Measurements from ENCODE around the gene TCTN2. TPM values are rescaled to one million over a fixed set of nuclear protein-coding genes. Genes with fewer than 3 reads are reported as not detected.

The TCTN2 gene
- polyA plus RNA-seq (ENCODE audit: insufficient read length in 4 of 4) = 10 to 100 TPM; 23.0 to 35.7 (median 29.4) TPM

GRCh38 chr12:123670882-123671728 lies at the start of gene TCTN2:
Gene TCTN2 (plus strand): TSS chr12:123671113. CDS start chr12:123671241, 128 bp downstream.
- DNase-seq (ENCODE audit: low read depth in 4 of 4, low spot score in 2 of 4) = peak; percentile 45 to 82 (median 70)

- no peak for DNase-seq (ENCODE audit: low read depth in 4 of 4, low spot score in 2 of 4)
Measured at GRCh38 chr12:123621619-123622530, 49.0 kb upstream of the TCTN2 start.

GRCh38 chr12:123633379-123634141 lies 37.4 kb upstream of the TCTN2 start, which contains the start of the genes EIF2B1 and GTF2H3:
Gene EIF2B1 (minus strand): TSS chr12:123633686. CDS start chr12:123633557, 129 bp downstream.
Gene GTF2H3 (plus strand): TSS chr12:123633829. CDS start chr12:123633860, 31 bp downstream.
- DNase-seq (ENCODE audit: low read depth in 4 of 4, low spot score in 2 of 4) = peak; percentile 76 to 96 (median 94)

- no peak for DNase-seq (ENCODE audit: low read depth in 4 of 4, low spot score in 2 of 4)
Measured at GRCh38 chr12:123634142-123634561, 36.8 kb upstream of the TCTN2 start.

- DNase-seq (ENCODE audit: low read depth in 4 of 4, low spot score in 2 of 4) = no peak
Measured at GRCh38 chr12:123643911-123644310, 27.0 kb upstream of the TCTN2 start.

GRCh38 chr12:123645380-123645779 lies 25.5 kb upstream of the TCTN2 start:
- DNase-seq (ENCODE audit: low read depth in 4 of 4, low spot score in 2 of 4) = no peak

GRCh38 chr12:123645878-123646277 lies 25.0 kb upstream of the TCTN2 start:
- DNase-seq (ENCODE audit: low read depth in 4 of 4, low spot score in 2 of 4) = no peak

GRCh38 chr12:123648401-123648800 lies 22.5 kb upstream of the TCTN2 start:
- no peak for DNase-seq (ENCODE audit: low read depth in 4 of 4, low spot score in 2 of 4)

GRCh38 chr12:123654129-123654701 lies 16.7 kb upstream of the TCTN2 start:
- no peak for DNase-seq (ENCODE audit: low read depth in 4 of 4, low spot score in 2 of 4)

GRCh38 chr12:123655420-123655819 lies 15.5 kb upstream of the TCTN2 start:
- no peak for DNase-seq (ENCODE audit: low read depth in 4 of 4, low spot score in 2 of 4)

GRCh38 chr12:123656392-123656791 lies 14.5 kb upstream of the TCTN2 start:
- DNase-seq (ENCODE audit: low read depth in 4 of 4, low spot score in 2 of 4) = no peak

GRCh38 chr12:123657211-123657610 lies 13.7 kb upstream of the TCTN2 start:
- DNase-seq (ENCODE audit: low read depth in 4 of 4, low spot score in 2 of 4) = no peak

- DNase-seq (ENCODE audit: low read depth in 4 of 4, low spot score in 2 of 4) = no peak
Measured at GRCh38 chr12:123659996-123660727, 10.8 kb upstream of the TCTN2 start.

- DNase-seq (ENCODE audit: low read depth in 4 of 4, low spot score in 2 of 4) = no peak
Measured at GRCh38 chr12:123667771-123668170, 3.1 kb upstream of the TCTN2 start.

- no peak for DNase-seq (ENCODE audit: low read depth in 4 of 4, low spot score in 2 of 4)
Measured at GRCh38 chr12:123671876-123672275, 963 bp downstream of the TCTN2 start.

- DNase-seq (ENCODE audit: low read depth in 4 of 4, low spot score in 2 of 4) = no peak
Measured at GRCh38 chr12:123675436-123675835, 4.5 kb downstream of the TCTN2 start.

GRCh38 chr12:123676616-123677320 lies 5.9 kb downstream of the TCTN2 start:
- DNase-seq (ENCODE audit: low read depth in 4 of 4, low spot score in 2 of 4) = no peak

- no peak for DNase-seq (ENCODE audit: low read depth in 4 of 4, low spot score in 2 of 4)
Measured at GRCh38 chr12:123678981-123679380, 8.1 kb downstream of the TCTN2 start.

GRCh38 chr12:123681605-123682004 lies 10.7 kb downstream of the TCTN2 start:
- no peak for DNase-seq (ENCODE audit: low read depth in 4 of 4, low spot score in 2 of 4)

Measured in left renal cortex interstitium (tissue), 4 donors.